SK-N-MC (cell line): ENCODE data around the gene CA14.

Experiments
- DNase-seq: peaks from one replicate; pipeline ENCODE4 v3.0.0-alpha.2; 2011; ENCODE audit warnings: low read depth, low spot score
- H3K27ac ChIP-seq: fragments of 200-600 bp; sonication (generic); 2 replicates; pipeline ENCODE4 v1.5.1; 2016; ENCODE audit warnings: mixed run types
- H3K36me3 ChIP-seq: fragments of 200-600 bp; sonication (generic); 2 replicates; pipeline ENCODE4 v1.6.1; 2017; ENCODE audit warnings: antibody characterized with exemption, low read length, mixed read lengths; ENCODE audit not compliant: insufficient read depth
- H3K4me3 ChIP-seq: fragments of 200-600 bp; sonication (generic); 2 replicates; pipeline ENCODE4 v1.5.1; 2016
- H3K9ac ChIP-seq: fragments of 200-600 bp; sonication (generic); 2 replicates; pipeline ENCODE4 v1.8.0; 2017; ENCODE audit warnings: mixed run types, mixed read lengths; ENCODE audit not compliant: insufficient read length
- H3K9me3 ChIP-seq: fragments of 200-600 bp; sonication (generic); 2 replicates; pipeline ENCODE4 v1.6.1; 2017; ENCODE audit warnings: low read depth, mild to moderate bottlenecking, antibody characterized with exemption, low read length, moderate library complexity, mixed read lengths
- EZH2 ChIP-seq: fragments of 200-600 bp; sonication (generic); IDR thresholded peaks from one replicate; pipeline ENCODE4 v1.6.1; 2017; ENCODE audit warnings: antibody characterized with exemption
- FOXP2 ChIP-seq: optimal IDR thresholded peaks from 2 replicates; pipeline ENCODE3; 2011; ENCODE audit warnings: mild to moderate bottlenecking, moderate library complexity; ENCODE audit not compliant: insufficient read depth; ENCODE audit errors: extremely low read length, control extremely low read depth
- POLR2AphosphoS5 ChIP-seq: IDR thresholded peaks from 2 replicates; pipeline ENCODE4 v1.6.1; 2012; ENCODE audit warnings: mild to moderate bottlenecking, low read depth, low read length, borderline replicate concordance

CA14 gene

DNA sequence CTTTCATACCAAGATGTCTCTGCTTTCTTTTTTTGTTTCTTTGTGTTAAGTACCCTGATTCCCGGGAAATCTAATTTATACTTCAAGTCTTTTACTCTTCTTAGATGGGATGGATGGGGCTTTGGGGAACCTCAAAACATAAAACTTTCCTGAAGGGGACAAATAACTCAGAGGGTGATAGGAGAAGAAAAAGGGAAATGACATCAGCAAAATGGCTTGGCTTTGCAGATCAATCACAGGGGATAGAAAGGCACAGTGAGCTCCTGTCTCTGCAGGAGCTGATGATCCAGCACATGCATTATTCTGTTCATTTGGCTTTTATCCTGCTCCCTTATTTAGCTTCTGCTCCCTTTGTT lies 1.4 kb upstream of the CA14 start:
- peak overlapping the region; percentile 66 for H3K9ac ChIP-seq
- H3K4me3 ChIP-seq, result peak overlapping the region; percentile 74
- DNase-seq, result no peak
- TF ChIP-seq POLR2AphosphoS5, result no peak; the same call in 1 of the 2 replicates
- TF ChIP-seq EZH2, result no peak
- TF ChIP-seq FOXP2, result no peak
- H3K27ac ChIP-seq, result peak overlapping the region; percentile 78; the same call in 1 of the 2 replicates
- H3K36me3 ChIP-seq, result no peaks in the 10 kb centered on the region
- no peaks in the 10 kb centered on the region for H3K9me3 ChIP-seq

DNA sequence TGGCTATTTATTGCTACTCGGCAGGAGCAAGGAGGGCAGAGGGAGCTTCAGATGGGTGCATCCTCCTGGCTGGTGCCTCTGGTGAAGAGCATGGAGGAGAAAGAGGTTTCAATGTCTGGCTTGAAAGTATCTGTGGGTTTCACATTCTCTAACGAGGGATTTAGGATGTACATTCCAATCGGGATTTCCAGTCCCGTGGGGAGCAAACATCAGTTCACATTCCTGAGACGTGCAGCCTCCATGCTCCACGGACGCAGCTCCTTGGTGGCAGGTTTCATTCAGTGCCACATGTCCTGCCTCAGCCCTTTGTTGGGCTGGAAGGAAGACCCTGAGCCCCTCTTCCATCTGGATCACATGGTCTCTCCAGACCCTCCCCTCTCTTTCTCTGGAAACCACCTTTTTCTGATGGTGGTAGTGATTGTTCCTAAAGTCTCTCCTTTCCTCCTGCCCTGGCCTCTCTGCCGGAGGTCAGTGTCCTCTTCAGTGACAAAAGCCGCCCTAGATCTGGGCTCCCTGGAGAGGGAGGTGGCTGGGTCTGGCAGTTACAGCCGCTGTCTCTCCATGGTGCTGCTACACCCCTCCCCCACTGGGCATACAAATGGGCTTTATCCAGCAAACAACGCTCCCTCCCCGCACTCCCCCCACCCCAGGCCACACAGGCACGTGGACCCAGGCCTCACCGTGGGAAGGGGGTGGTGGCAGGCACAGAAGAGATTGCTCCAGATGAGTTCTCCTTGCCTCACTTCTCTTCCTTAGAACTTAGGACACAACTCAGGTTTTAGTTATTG lies 826 bp upstream of the CA14 start:
- TF ChIP-seq EZH2, result no peak
- TF ChIP-seq FOXP2, result no peak
- TF ChIP-seq POLR2AphosphoS5, result no peak
- no peaks in the 10 kb centered on the region for H3K9me3 ChIP-seq
- peak overlapping the region; percentile 78; the same call in 1 of the 2 replicates for H3K27ac ChIP-seq
- H3K9ac ChIP-seq, result peak overlapping the region; percentile 66
- peak overlapping the region; percentile 74 for H3K4me3 ChIP-seq
- H3K36me3 ChIP-seq, result no peaks in the 10 kb centered on the region
- no peak for DNase-seq

DNA sequence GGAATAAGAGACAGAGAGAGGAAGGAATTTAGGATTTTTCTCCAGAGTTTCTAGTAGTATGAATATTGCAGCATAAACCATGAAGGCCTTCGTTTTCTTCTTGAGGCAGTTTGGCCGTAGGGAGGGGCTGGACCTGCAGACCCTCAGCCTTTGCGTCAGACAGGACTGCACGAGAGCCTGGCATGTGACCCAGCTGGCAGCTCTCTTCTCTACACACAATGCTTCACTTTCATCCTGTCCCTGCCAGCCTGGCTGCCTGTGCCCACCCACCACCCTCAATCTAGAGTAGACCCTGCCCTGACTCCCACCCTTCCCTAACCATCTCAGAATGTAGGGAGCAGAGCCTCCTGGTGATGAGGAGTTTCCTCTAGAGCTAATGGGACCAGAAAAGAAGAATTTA lies 1.6 kb downstream of the CA14 start:
- no peaks in the 10 kb centered on the region for H3K9me3 ChIP-seq
- no peak for DNase-seq
- H3K36me3 ChIP-seq, result no peaks in the 10 kb centered on the region
- peak overlapping the region; percentile 1 for H3K9ac ChIP-seq
- H3K4me3 ChIP-seq, result no peak overlapping the region
- no peak overlapping the region for H3K27ac ChIP-seq
- TF ChIP-seq FOXP2, result no peak
- TF ChIP-seq EZH2, result no peak
- TF ChIP-seq POLR2AphosphoS5, result no peak

DNA sequence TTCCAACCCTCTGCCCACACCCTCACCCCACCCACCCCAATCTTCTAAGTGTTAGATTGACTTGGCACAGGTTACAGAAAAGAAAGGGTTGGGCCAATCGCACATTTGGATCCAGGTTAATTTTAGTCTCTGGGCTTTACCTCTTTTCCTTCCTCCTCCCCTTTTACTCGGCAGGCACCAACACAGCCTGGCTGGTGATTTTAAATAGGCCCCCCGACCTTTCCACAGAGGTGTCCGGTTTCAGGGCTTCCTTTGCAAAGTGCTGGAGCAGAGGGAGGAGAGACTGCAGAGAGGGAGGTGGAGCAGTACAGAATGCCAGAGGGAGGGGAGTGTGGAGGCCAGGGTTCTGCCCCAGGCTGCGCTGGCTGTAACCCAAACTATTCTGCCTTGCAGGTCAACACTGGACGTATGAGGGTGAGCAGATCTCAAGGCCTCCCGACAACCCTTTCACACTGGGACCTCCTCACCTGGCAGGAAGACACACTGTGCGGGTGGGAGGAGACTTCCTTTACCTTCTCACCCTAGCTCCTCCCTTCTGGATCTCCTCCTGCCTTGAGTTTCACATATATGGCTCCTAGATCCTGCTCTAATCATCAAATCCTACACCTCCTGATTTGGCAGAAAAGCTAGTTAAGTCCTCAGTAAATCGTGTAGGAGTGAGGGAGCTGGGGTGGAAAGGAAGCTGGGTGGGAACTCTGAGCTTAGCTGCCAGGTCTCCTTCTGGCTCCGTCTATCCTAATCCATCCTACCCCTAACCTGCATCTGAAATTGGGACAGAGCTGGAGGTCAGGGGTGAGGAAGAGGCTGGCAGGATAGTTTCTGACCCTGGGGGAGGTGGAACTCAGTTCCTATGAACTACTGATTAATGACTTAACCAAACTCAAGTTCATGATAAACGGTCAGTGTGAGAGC lies 2.4 kb downstream of the CA14 start:
- Histone ChIP-seq H3K4me3 (no peak overlapping the region; the same call in 1 of the 2 replicates), H3K9me3 (no peaks in the 10 kb centered on the region), H3K9ac (no peak overlapping the region), H3K27ac (no peak overlapping the region), H3K36me3 (no peaks in the 10 kb centered on the region)
- no peak for DNase-seq
- no peak for TF ChIP-seq EZH2
- no peak for TF ChIP-seq FOXP2
- TF ChIP-seq POLR2AphosphoS5, result 0 out of 2 replicates have a peak, but pooled peaks have one; percentile 20

DNA sequence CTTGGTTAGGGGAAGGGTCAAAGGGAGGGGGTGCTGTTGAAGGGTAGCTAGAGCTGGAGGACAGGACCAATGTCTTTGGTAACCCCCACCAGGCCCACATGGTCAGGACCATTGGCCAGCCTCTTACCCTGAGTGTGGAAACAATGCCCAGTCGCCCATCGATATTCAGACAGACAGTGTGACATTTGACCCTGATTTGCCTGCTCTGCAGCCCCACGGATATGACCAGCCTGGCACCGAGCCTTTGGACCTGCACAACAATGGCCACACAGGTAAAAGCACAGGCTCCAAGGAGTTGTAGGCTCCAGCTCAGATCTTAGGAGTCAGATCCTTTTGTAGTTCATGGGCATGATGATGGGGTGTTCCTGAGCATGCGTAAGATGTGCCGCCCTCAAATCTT lies 3.8 kb downstream of the CA14 start:
- Histone ChIP-seq H3K4me3 (no peak overlapping the region), H3K9me3 (no peaks in the 10 kb centered on the region), H3K36me3 (peaks cover 11% of the 10 kb centered on the region; the same call in 1 of the 2 replicates), H3K27ac (no peak overlapping the region), H3K9ac (no peak overlapping the region)
- TF ChIP-seq FOXP2 (no peak), POLR2AphosphoS5 (no peak), EZH2 (no peak)
- no peak for DNase-seq

DNA sequence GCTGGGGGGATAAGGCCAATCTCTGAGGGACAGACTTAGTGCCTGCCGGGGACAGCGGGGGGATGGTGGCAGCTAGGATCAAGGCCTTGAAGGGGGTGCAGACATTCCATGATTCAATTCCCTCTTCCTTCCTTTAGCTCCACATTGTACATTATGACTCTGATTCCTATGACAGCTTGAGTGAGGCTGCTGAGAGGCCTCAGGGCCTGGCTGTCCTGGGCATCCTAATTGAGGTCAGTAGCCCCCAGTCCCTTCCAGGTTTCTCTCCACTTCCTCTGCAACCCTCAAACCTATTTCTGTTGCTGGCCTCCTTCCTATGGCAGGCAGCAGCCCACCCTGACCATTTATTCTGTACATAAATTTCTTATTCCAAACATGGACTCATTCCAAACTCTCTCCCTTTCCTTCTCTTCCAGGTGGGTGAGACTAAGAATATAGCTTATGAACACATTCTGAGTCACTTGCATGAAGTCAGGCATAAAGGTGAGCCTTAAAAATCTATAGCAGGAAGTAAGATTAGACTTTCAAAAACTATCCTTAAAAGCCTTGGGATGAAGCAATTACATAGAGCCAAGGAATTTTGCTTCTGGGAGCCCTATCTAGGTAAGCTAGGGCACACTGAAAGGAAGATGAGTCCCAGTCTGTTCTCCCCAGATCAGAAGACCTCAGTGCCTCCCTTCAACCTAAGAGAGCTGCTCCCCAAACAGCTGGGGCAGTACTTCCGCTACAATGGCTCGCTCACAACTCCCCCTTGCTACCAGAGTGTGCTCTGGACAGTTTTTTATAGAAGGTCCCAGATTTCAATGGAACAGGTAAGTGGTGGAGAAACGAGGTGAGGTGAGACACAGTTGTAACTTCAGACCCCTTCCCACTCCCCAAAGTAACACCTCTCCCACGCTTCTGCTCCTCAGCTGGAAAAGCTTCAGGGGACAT lies 5.1 kb downstream of the CA14 start:
- Histone ChIP-seq H3K9me3 (no peaks in the 10 kb centered on the region), H3K36me3 (peaks cover 21% of the 10 kb centered on the region; the same call in 1 of the 2 replicates), H3K27ac (no peak overlapping the region), H3K4me3 (no peak overlapping the region), H3K9ac (no peak overlapping the region)
- no peak for TF ChIP-seq POLR2AphosphoS5
- no peak for TF ChIP-seq FOXP2
- TF ChIP-seq EZH2, result no peak
- no peak for DNase-seq

DNA sequence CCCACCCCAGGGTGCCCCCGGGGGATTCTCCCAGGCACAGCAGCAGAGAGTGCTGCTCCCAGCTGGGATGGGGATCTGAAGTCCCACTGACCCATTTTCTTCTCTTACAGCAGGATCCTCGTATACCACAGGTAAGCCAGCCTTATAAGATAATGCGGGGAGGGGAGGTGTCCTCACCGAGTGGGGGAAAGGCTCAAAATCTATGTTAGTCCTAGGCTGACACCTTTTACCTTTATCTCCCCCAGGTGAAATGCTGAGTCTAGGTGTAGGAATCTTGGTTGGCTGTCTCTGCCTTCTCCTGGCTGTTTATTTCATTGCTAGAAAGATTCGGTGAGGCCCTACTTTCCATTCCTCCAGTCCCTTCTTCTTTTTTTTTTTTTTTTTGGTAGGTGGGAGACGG lies 6.0 kb downstream of the CA14 start:
- Histone ChIP-seq H3K9me3 (no peaks in the 10 kb centered on the region), H3K36me3 (peaks cover 21% of the 10 kb centered on the region; the same call in 1 of the 2 replicates), H3K9ac (no peak overlapping the region), H3K4me3 (no peak overlapping the region), H3K27ac (no peak overlapping the region)
- no peak for DNase-seq
- TF ChIP-seq FOXP2 (no peak), EZH2 (no peak), POLR2AphosphoS5 (peak; percentile 11; the same call in 1 of the 2 replicates)

DNA sequence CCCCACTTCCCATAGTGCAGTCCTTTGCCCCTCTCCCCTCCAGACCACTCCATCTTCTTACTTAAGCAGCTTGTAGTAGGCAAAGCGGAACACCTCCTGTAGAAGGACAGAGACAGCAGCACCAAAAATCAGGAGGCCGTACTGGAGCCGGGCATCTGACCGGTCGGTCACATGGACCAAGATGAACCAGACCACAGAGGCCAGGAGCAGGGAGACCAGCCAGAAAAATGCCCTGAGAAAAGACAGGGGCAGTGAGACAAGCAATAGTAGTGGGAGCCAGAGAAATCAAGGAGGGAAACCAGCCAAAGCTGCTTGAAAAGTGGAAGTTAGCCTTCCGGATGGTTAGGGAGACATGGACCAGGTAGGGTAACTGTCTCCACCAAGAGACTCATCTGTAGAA lies 10.3 kb downstream of the CA14 start:
- Histone ChIP-seq H3K4me3 (peak overlapping the region; percentile 100), H3K9ac (peak overlapping the region; percentile 98), H3K27ac (no peak overlapping the region), H3K9me3 (no peaks in the 10 kb centered on the region), H3K36me3 (peaks cover 21% of the 10 kb centered on the region; the same call in 1 of the 2 replicates)
- no peak for DNase-seq
- TF ChIP-seq POLR2AphosphoS5 (no peak), EZH2 (no peak), FOXP2 (no peak)
